Epidermal melanocyte (primary cell): Measurements from ENCODE around the gene ACSM2B.
"Not testable (repeated sequence)": the region's sequence is repeated elsewhere in the genome, so short reads cannot be mapped to it uniquely, and the experiment has no call there.

Experiments used
- DNase-seq: peaks from one replicate; pipeline ENCODE4 v3.0.0; 2011; ENCODE audit warnings: low spot score; ENCODE audit not compliant: insufficient read length

ACSM2B gene, protein sequence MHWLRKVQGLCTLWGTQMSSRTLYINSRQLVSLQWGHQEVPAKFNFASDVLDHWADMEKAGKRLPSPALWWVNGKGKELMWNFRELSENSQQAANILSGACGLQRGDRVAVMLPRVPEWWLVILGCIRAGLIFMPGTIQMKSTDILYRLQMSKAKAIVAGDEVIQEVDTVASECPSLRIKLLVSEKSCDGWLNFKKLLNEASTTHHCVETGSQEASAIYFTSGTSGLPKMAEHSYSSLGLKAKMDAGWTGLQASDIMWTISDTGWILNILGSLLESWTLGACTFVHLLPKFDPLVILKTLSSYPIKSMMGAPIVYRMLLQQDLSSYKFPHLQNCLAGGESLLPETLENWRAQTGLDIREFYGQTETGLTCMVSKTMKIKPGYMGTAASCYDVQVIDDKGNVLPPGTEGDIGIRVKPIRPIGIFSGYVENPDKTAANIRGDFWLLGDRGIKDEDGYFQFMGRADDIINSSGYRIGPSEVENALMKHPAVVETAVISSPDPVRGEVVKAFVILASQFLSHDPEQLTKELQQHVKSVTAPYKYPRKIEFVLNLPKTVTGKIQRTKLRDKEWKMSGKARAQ

DNA sequence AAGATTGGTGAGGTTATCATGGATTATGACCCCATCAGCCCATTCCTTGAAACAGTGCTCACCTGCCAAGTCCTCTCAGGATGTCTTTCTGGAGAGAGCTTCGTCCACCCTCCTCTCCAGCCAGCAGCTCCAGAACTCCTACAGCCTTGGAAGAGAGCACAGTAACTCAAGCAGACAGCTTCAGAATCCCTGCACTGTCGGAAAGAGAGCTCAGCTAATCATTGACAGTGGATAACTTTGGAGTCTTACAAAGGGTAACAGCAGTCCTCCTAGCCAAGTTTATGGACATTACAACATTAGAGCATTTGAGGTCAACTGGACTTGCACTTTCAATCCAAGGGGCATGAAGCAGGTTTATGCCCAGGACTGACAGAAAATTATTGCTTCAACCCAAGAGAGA is at the start of gene ACSM2B:
Gene ACSM2B (minus strand): TSS at position 223 of the 400 bp plus-strand sequence. CDS start 11,522 bp downstream, outside the sequence.
- DNase-seq: not testable (repeated sequence)

DNA sequence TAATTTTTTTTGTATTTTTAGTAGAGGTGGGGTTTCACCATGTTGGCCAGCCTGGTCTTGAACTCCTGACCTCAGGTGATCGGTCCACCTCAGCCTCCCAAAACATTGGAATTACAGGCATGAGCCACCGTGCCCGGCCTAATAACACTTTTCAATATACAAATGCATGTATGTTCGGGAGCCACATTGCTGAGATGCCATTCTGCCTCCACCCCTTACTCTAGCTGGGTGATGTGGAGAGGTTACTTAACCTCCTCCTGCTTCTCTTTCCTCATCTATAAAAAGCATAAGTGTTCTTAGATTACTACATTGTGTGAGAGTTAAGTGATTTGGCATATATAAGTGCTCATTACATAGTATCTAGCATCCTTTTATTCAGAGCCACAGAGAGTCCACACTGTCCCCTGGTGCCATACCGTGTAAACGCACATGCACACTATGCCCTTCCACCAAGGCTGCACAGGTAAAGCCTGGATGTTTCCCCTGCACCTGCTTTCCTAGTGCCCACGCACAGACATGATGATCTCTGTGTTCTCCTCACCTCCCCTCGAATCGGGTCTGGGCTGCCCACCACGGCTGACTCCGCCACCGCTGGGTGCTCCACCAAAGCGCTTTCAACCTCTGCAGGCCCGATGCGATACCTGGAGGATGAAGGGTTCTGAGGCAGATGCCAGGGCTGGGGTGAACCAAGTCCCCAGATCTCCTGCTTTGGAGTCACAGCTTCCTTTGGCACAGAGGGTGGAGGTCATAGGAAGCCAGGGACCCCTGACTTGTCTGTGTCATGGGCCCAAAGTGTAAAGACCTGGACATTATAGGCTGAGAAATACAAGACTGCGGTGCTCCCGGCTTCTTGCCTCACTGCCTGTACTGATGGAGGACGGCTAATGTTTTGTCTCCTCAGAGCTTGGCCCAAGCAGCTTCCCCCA is 49.0 kb upstream of the ACSM2B start:
- no peak for DNase-seq

GRCh38 chr16:20624205-20624604 is 48.0 kb upstream of the ACSM2B start:
- no peak for DNase-seq

DNA sequence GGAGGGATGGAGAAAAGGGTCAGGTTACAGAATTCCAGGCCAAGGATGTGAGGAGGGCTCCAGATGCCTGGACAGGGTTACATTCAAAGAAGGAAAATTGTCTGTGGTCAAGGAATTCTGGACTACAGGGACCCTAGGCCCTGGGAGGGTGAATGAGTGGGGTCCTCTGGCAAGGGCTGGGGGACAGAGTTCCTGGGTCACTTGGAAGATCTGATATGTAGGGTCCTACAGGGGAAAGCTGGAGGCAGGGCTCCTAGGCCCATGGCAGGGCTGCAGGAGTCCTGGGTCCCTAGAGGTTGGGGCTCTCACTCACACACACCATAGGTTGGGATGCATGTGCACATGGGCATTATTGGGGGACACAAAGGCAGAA is 46.3 kb upstream of the ACSM2B start:
- DNase-seq: no peak

DNA sequence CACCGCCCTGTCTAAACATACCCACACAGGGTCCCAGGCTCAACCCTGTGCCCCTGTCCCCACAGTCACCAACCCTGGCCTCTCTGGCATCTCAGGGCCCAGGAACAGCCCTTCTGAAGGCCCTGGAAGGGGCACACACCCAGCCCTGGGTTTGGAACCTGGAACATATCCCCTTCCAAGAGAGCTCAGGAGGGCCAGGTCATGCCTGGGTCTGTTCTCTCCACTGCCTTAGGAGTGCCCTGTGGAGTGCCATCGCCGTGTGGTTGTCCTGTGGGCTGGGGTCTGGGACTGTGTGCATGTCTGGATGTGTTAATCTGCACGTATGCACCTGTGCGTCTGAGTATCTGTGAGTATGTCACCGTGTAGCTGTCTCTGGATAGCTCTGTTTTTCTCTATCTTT is 45.2 kb upstream of the ACSM2B start:
- no peak for DNase-seq

DNA sequence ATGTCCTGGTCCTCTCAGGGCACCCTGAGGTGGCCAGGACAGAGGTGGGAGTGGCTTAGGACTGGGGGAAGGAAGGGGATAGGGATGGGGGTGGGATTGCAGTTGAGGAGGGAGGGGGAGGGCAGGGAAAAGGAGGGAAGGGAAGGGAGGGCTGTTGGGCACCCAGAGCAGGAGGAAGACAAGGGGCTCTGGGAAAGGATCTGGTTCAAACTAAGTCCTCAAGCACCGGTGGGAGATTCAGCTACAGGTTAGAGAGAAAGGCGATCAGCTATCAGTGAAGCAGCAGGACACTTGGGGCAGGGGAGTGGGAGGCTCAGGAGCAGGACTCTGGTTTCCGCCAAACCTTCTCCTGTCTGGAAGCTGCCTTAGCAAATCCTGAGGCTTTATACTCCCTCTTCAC is 44.6 kb upstream of the ACSM2B start:
- DNase-seq: no peak

DNA sequence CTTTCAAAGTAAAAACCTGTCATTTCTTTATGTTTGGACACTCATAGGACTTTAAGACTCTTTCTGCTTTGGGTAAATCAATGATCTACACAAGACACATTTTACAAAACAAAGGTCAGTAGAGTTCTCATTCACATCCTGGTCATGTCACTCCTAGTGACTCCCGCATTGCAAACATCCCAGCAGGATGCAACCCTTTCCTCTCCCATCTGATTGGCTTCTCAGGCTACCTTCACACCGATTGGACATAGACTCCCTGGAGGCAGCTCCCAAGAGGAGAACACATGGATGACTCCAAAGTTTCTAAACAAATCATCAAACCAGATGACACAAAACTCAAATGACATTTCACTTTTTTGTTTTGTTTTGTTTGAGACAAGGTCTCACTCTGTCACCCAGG is 43.8 kb upstream of the ACSM2B start:
- DNase-seq: no peak

- DNase-seq: no peak
Measured at GRCh38 chr16:20617271-20617670, 41.1 kb upstream of the ACSM2B start.

GRCh38 chr16:20614186-20615141 is 38.3 kb upstream of the ACSM2B start:
- no peak for DNase-seq

DNA sequence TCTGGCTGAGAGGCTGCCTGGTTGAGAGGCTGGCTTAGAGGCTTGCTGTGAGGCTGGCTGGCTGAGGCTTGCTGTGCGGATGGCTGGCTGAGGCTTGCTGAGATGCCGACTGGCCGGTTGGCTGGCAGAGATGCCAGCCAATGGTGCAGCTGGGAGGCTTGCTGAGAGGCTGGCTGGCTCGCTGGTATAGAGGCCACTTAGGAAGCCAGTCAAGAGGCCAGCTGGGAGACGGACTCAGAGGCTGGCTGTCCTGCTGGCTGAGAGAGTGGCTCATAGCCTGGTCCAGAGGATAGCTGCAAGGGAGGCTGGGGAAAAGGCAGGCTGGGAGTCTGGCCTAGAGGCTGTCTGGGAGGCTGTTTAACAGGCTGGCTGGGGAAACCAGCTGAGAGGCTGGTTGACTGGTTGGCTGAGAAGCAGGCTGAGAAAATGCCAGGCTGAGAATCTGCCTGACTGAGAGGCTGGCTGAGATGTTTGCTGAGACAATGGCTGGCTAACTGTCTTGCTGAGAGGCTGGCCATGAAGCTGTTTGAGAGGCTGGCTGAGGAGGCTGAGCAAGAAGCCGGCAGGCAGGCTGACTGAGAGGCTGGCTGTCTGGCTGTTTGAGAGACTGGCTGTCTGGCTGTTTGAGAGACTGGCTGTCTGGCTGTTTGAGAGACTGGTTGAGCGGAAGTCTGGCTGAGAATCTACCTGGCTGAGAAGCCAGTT is 37.5 kb upstream of the ACSM2B start:
- no peak for DNase-seq

GRCh38 chr16:20612551-20613480 is 36.6 kb upstream of the ACSM2B start:
- DNase-seq: no peak

GRCh38 chr16:20611975-20612481 is 35.9 kb upstream of the ACSM2B start:
- no peak for DNase-seq

- no peak for DNase-seq
Measured at GRCh38 chr16:20611350-20611902, 35.3 kb upstream of the ACSM2B start.

DNA sequence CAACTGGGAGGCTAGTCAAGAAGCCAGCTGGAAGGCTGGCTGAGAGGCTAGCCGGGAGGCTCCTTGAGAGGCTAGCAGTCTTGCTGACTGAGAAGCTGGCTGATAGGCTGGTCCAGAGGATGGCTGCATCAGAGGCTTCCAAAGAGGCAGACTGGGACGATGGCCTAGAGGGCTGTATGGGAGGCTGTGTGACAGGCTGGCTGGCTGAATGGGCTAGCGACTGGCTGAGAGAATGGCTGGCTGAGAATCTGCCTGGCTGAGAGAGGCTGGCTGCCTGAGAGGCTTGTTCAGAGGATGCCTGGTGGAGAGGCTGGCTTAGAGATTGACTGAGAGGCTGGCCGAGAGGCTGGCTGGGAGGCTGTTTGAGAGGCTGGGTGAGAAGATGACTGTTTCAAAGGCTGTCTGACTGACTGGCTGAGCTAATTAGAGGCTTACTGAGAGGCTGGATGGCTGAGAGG is 34.8 kb upstream of the ACSM2B start:
- DNase-seq: no peak

DNA sequence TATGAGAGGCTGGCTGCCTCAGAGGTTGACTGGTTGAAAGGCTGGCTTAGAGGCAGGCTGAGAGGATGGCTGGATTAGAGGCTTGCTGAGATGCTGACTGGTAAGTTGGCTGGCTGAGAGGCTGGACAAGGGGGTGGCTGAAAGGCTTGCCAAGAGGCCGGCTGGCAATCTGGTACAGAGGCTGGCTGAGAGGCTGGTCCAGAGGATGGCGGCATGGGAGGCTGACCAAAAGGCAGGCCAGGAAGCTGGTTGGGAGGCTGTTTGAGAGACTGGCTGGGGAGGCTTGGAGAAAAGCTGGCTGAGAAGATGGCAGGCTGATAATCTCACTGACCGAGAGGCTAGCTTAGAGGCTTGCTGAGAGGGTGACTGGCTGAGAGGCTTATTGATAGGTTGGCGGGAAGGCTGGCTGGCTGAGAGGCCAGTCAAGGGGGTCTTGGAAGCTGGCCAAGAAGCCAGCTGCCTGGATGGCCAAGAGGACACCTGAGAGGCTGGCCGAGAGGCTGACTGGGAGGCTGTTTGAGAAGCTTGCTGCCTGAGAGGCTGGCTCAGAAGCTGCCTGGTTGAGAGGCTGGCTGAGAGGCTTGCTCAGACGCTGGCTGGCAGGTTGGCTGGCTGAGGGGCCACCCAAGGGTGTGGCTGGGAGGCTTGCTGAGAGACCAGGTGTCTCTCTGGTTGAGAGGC is 34.2 kb upstream of the ACSM2B start:
- no peak for DNase-seq

DNA sequence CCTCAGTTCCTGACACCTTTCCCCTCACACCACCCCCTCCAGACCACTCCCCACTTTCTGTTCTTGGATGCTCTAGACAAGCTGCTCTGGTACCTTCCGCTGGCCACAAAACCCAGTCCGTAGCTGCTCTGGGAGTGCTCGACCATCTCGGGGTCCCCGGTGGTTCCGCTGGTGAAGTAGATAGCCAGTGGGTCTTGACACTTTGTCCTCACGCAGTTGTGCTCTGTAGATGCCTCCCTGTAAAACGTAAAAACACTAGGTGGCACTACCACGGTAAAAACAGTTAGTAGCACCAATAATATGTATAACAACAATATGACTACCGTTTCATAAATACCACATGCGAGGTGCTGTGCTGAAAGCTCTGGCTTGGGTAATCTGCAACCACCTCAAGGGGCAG is 26.0 kb upstream of the ACSM2B start:
- not testable (repeated sequence) for DNase-seq

- not testable (repeated sequence) for DNase-seq
Measured at GRCh38 chr16:20599475-20599874, 23.3 kb upstream of the ACSM2B start.
